Heart right ventricle (tissue), 16 donors: ENCODE data around the gene C2CD2. TPM values are rescaled to one million over a fixed set of nuclear protein-coding genes. Genes with fewer than 3 reads are reported as not detected.

Source experiments
- ATAC-seq, 8 donors: fragments of 200-7000 bp; cut with Tn5 transposase; one replicate each; pipeline ENCODE4 v1.9.1; 2020; ENCODE audit warnings: mild to moderate bottlenecking in 8 of 8, moderate library complexity in 8 of 8, moderate number of reproducible peaks in 1 of 8
- DNase-seq, 2 donors: peaks; one replicate each; pipeline ENCODE4 v3.0.0-alpha.2; 2020
- H3K27ac ChIP-seq, 10 donors: fragments of 200-600 bp; sonication (generic) in 2 of 10; one replicate each; pipeline versions ENCODE4 v1.5.0 to v1.8.0; 2020 to 2022; ENCODE audit warnings: mild to moderate bottlenecking in 3 of 10
- H3K27me3 ChIP-seq, 7 donors: fragments of 200-600 bp; one replicate each; pipeline ENCODE4 v1.8.0; 2021 to 2022; ENCODE audit warnings: mild to moderate bottlenecking in 2 of 7
- H3K36me3 ChIP-seq, 9 donors: fragments of 200-600 bp; sonication (generic) in 1 of 9; one replicate each; pipeline versions ENCODE4 v1.5.0 to v1.8.0; 2020 to 2022; ENCODE audit warnings: mild to moderate bottlenecking in 2 of 9
- H3K4me1 ChIP-seq, 9 donors: fragments of 200-600 bp; sonication (generic) in 1 of 9; one replicate each; pipeline versions ENCODE4 v1.5.0 to v1.8.0; 2020 to 2022; ENCODE audit warnings: mild to moderate bottlenecking in 4 of 9
- H3K4me3 ChIP-seq, 10 donors: fragments of 200-600 bp; sonication (generic) in 2 of 10; one replicate each; pipeline versions ENCODE4 v1.5.0 to v1.8.0; 2020 to 2022; ENCODE audit warnings: mild to moderate bottlenecking in 7 of 10, moderate library complexity in 2 of 10
- H3K9me3 ChIP-seq, 11 donors: fragments of 200-600 bp in 10 of 11; sonication (generic) in 2 of 11; one replicate each; pipeline versions ENCODE4 v1.5.0 to v1.8.0; 2013 to 2022; ENCODE audit warnings: mild to moderate bottlenecking in 2 of 11, control low read depth in 1 of 11, moderate library complexity in 1 of 11
- CTCF ChIP-seq, 9 donors: fragments of 200-600 bp; sonication (generic) in 2 of 9; IDR thresholded peaks; one replicate each; pipeline versions ENCODE4 v1.5.0 to v1.8.0; 2021 to 2022; ENCODE audit warnings: antibody characterized with exemption in 9 of 9, mild to moderate bottlenecking in 5 of 9, moderate library complexity in 1 of 9
- WGBS, 2 donors: extraction: QIAGEN DNeasy Blood & Tissue Kit; methylation state at CpG; one replicate each; pipeline ENCODE4 v1.1.7; 2013; ENCODE audit warnings: inconsistent platforms in 1 of 2; 5-methylcytosine and 5-hydroxymethylcytosine counted together
- intact Hi-C, 10 donors: fragments of 100-400 bp; cut with DNase I; formaldehyde crosslinking; loops; one replicate each; pipeline versions ENCODE4 v1.11.1 to v1.14.2; 2022
- polyA plus RNA-seq, 2 donors: library from polyadenylated mRNA; stranded (reverse); fragments of 200-250 nt; gene quantifications; one replicate each; pipeline ENCODE4 v1.2.3, GENCODE V29; 2013
- total RNA-seq, 10 donors: library from RNA; stranded (reverse); fragmentation: NEBNext Ultra II Directional in 3 of 10; extraction: Animal tissue kit (Norgen Biotek cat#: 25700) in 3 of 10; gene quantifications; one replicate each; pipeline versions ENCODE4 v1.2.1 to v1.2.4, GENCODE V29; 2021 to 2023
- donor health status: Arrhythmogenic right ventricular cardiomyopathy.
- donor health status: ischemic (EF 13 %, LVEDD 7.1; RV severe dilation, severe dysfunction).
- donor health status: healthy with polysubstance abuse.
- donor health status: DM: no; HTN: yes; CAD: no.
- donor health status: DM: no; HTN: no; CAD: no.
- donor health status: ischemic (EF 25% LVEDD 6.9; RV normal size, moderate dysfunction).
- donor health status: ischemic (EF 25% LVEDD 5.7; RV mildly dilated, moderate dysfunction).
- donor health status: healthy.
- donor health status: DM: yes; HTN: yes; CAD: no.
- donor health status: Ischemic cardiomyopathy.
- donor health status: ischemic (EF 35%, LVEDD 5.7; RV mildly dilated, moderate dysfunction).
- donor health status: nonischemic (EF 11% LVEDD 7.7; RV severe dilation, severe dysfunction).
- donor health status: DM: yes; HTN: yes; CAD: no.
- donor health status: PGD.
- donor health status: ischemic (EF 29% LVEDD 5.4; RV normal size, mild dysfunction).
- donor health status: nonischemic (EF 23%, LVEDD 6.1; RV moderate dilation, normal function).

C2CD2 gene
- total and polyA plus RNA-seq, 12 donors: 4.5 to 11.1 (median 6.6) TPM

- ATAC-seq (no peak), DNase-seq (no peak)
- TF ChIP-seq CTCF (IDR thresholded peaks at IDR 0.05): no peak
- intact Hi-C loops: loop anchor here in 1 of 10 donors (10.0 kb wide), 1 partner anchor 173 kb away; no protein-coding TSS in a partner anchor
- peaks cover 0 to 45% (median 0%) of the 10 kb centered on the region in 9 donors for H3K36me3 ChIP-seq
- H3K9me3 ChIP-seq: peaks cover 0 to 4% (median 0%) of the 10 kb centered on the region in 11 donors
- no peak overlapping the region for H3K4me3 ChIP-seq
- H3K4me1 ChIP-seq: peaks cover 0 to 4% (median 0%) of the 10 kb centered on the region in 9 donors
- no peaks in the 10 kb centered on the region for H3K27me3 ChIP-seq
- H3K27ac ChIP-seq: no peak overlapping the region
- WGBS, 2 donors: 90 to 96% methylated on average over 12 of the region's 12 CpGs
Observed at GRCh38 chr21:41941941-41942340, 11.9 kb downstream of the C2CD2 start.

DNA sequence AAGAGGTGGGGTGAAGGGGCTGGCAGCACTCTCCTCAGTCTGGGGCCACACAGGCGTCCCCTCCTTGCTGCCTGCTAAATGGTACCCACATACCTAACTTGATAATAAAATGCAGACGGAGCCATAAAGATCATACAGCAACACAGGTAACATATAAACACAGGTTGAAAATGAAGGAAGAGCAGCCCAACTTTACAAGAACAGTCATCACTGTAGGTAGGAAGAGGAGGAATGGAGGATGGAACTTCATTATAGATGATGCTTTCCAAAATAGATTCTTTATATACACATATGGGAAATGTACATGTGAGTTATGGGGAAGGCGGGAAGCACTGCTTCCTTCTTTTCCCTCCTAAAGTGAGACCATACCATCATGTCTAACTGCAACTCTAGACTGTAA is 13.4 kb downstream of the C2CD2 start:
- DNase-seq: no peak
- Histone ChIP-seq H3K4me3 (no peak overlapping the region), H3K4me1 (no peaks in the 10 kb centered on the region), H3K27me3 (no peaks in the 10 kb centered on the region), H3K9me3 (peaks cover 0 to 4% (median 0%) of the 10 kb centered on the region in 11 donors), H3K27ac (no peak overlapping the region), H3K36me3 (peaks cover 0 to 45% (median 0%) of the 10 kb centered on the region in 9 donors)
- intact Hi-C loops: loop anchor here in 1 of 10 donors (10.0 kb wide), 1 partner anchor 174 kb away; no protein-coding TSS in a partner anchor
- ATAC-seq: no peak
- WGBS, 2 donors: 98% methylated on average over 3 of the region's 3 CpGs
- TF ChIP-seq CTCF (IDR thresholded peaks at IDR 0.05): no peak

DNA sequence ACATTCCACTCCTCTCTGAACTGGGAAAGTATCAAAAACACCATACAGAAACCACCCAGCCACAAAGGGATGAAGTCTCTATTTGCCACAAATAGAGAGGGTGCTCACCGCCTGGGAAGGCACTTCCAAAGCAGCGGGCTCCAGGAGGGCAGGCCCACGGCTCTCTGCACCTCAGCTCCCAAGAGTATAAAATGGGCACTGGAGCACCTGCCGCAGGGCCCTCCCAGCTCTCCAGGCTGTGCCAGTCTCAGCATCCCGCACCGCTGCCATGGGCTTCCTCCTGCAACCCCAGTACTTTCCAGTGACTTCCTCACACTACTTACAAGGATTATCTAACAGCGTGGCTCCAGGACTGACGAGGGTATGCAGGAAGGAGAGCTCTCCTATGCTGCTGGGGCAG is 14.4 kb downstream of the C2CD2 start:
- Histone ChIP-seq H3K4me1 (peaks cover 0 to 3% (median under 1%) of the 10 kb centered on the region in 9 donors), H3K36me3 (peaks cover 0 to 45% (median 0%) of the 10 kb centered on the region in 9 donors), H3K9me3 (no peaks in the 10 kb centered on the region), H3K27ac (no peak overlapping the region), H3K27me3 (no peaks in the 10 kb centered on the region), H3K4me3 (no peak overlapping the region)
- DNase-seq (no peak), ATAC-seq (no peak)
- intact Hi-C loops: loop anchor here in 2 of 10 donors (10.0 kb wide), 1 partner anchor 175 kb away; no protein-coding TSS in a partner anchor
- no peak for TF ChIP-seq CTCF (IDR thresholded peaks at IDR 0.05)
- WGBS, 2 donors: 93 to 97% methylated on average over 8 of the region's 8 CpGs

- Histone ChIP-seq H3K4me1 (peaks cover 3 to 41% (median 24%) of the 10 kb centered on the region in 9 donors), H3K4me3 (peak overlapping the region in 7 of 10 donors; percentile 25 to 45 (median 38)), H3K36me3 (peaks cover 0 to 10% (median 0%) of the 10 kb centered on the region in 9 donors), H3K27me3 (no peaks in the 10 kb centered on the region), H3K9me3 (no peaks in the 10 kb centered on the region), H3K27ac (peak overlapping the region in 9 of 10 donors; percentile 12 to 83 (median 66))
- peak in 7 of 9 donors; percentile 17 to 59 (median 44) for TF ChIP-seq CTCF (IDR thresholded peaks at IDR 0.05)
- no peak for DNase-seq
- ATAC-seq: peak; percentile 16 to 72 (median 53)
- WGBS, 2 donors: 27 to 31% methylated on average over 18 of the region's 18 CpGs
- intact Hi-C loops: loop anchor here in 2 of 10 donors (10.0 kb wide), 1 partner anchor 181 kb away; no protein-coding TSS in a partner anchor
Observed at GRCh38 chr21:41933313-41934079, 20.3 kb downstream of the C2CD2 start.
